Articular chondrocyte of knee joint (primary cell): ENCODE measurements around the gene CGB3. TPM values are rescaled to one million over a fixed set of nuclear protein-coding genes. Genes with fewer than 3 reads are reported as not detected.

Experiments
- small RNA-seq: library from RNA; depleted of rRNA; stranded (forward); fragments of <200 nt; gene quantifications from one replicate; pipeline ENCODE3, GENCODE V24; 2012
- total RNA-seq: library from RNA; depleted of rRNA; stranded (reverse); fragments of >200 nt; gene quantifications from 2 replicates; pipeline ENCODE4 v1.2.3, GENCODE V29; 2012

CGB3 gene
- not detected in 2 replicates for total RNA-seq

DNA sequence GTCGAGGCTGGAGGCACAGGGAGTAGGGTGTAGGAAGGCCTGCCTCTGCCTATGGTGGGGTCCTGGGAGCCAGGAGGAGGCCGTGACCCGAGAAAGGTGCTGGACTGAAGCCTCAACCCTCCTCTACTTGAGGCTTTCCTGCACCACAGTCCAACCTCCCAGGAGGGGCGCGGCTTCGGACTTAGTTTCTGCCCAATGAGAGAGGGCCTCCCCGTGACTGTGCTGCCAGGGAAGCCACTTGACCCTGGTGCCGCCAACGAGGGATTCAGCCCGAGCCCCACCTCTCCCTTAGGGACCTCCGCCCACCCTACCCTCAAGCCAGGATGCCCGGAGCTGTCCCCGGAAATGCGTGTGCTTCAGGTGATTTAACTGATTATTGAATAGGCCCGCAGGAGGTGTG, at the start of gene CGB3:
Gene CGB3, minus strand, starts transcription at position 101 of the 400 bp plus-strand sequence. CDS start 362 bp downstream, outside the sequence.

DNA sequence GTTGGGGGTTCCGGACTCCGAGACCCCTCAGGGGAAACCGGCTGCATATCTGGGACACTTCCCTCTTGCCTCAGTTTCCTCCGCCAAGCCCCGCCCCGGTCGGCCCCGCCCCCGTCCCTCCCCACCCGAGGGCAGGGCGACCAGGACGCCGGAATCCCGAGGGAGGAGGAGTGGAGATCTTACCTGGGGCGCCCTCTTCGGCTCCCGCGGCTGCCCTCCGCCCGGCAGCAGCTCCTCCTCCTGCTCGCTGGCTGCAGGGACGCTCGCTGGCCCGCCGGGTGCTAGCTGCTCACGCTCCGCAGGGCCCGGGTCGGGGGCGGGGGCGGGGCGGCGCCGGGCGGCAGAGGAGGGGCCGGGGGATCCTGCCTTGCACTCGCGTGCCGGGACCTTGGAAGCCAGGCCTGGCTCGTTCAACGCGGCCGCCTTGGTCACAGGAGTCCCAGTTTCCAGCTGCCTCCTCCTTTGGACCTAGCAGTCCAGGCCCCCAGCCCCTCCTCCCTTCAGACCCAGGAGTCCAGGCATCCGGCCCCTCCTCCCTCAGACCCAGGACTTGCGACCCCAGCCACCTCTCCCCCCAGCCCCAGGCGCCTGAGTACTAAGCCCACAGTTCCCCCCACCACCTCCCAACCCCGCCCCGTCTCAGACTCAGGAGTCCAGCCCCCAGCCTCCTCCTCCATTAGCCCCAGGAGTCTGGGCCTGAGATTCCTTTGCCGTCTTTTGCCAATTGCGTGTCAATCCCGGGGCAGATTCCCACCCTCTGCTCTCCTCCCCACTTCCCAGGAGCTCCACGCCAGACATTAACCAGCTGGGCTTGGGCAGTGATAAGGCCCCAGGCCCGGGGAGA, 40.9 kb upstream of the CGB3 start, which contains the start of gene NTF4:
Gene NTF4, minus strand, starts transcription at position 51 of the 844 bp plus-strand sequence. CDS start 2,821 bp downstream, outside the sequence.

DNA sequence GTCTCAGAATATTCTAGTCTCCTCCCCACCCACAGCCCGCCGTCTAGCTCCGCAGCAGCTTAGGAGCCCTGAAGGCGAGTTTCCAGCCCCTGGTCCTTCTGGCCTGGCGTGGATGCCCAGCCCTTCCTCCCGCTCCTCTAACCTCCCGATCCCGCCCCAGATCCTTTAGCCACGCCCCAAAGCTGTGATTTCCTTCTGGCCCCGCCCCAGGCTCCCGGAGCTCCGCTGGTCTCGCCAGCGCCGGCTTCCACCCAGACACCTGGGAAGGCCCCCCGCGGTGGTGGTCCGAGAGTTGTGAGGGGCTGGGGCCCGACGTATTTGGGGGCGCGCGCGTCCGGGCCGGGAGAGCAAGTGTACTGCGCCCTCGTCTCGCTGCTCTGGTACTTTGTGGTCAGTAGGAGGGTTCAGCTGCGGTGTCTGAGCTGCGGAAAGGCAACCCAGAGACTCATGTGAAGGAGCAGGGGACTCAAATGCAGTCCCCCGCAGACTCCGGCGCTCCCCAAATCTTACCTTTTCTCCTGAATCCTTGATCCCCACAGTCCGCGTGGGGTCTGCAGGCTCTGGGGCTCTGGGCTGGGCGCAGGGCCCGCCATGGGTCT, 33.6 kb upstream of the CGB3 start, which contains the start of gene CGB7:
Gene CGB7, minus strand, starts transcription at position 114 of the 599 bp plus-strand sequence. CDS start 2,374 bp downstream, outside the sequence.

DNA sequence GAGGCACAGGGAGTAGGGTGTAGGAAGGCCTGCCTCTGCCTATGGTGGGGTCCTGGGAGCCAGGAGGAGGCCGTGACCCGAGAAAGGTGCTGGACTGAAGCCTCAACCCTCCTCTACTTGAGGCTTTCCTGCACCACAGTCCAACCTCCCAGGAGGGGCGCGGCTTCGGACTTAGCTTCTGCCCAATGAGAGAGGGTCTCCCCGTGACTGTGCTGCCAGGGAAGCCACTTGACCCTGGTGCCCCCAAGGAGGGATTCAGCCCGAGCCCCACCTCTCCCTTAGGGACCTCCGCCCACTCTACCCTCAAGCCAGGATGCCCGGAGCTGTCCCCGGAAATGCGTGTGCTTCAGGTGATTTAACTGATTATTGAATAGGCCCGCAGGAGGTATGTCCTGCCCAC, 24.9 kb upstream of the CGB3 start, which contains the start of gene CGB8:
Gene CGB8, minus strand, starts transcription at position 101 of the 400 bp plus-strand sequence. CDS start 372 bp downstream, outside the sequence.

DNA sequence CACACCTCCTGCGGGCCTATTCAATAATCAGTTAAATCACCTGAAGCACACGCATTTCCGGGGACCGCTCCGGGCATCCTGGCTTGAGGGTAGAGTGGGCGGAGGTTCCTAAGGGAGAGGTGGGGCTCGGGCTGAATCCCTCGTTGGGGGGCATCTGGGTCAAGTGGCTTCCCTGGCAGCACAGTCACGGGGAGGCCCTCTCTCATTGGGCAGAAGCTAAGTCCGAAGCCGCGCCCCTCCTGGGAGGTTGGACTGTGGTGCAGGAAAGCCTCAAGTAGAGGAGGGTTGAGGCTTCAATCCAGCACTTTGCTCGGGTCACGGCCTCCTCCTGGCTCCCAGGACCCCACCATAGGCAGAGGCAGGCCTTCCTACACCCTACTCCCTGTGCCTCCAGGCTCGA, 19.4 kb upstream of the CGB3 start, which contains the start of gene CGB5:
Gene CGB5, plus strand, starts transcription at position 301 of the 400 bp plus-strand sequence. CDS start 362 bp downstream, outside the sequence.

DNA sequence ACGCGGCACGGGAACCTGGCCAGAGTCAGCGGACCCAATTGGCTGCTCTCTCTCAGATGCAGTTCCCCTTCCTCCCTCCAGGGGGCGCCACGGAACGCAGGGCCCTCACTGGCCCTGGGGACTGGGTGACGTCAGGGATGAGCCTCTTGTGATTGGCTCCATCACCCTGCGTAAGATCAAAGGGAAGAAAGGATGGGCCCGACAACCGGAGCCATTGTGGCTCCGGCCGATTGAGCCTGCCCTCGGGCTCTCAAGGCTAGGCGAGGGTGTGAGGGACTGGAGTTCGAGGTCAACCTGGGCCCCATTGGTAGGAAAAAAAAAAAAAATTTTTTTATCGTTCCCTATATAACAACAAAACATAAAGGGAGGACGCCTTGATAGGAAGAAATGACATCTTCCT, 12.7 kb upstream of the CGB3 start, which contains the start of gene CGB1:
Gene CGB1, minus strand, starts transcription at position 81 of the 400 bp plus-strand sequence. CDS start 184 bp downstream, outside the sequence.

DNA sequence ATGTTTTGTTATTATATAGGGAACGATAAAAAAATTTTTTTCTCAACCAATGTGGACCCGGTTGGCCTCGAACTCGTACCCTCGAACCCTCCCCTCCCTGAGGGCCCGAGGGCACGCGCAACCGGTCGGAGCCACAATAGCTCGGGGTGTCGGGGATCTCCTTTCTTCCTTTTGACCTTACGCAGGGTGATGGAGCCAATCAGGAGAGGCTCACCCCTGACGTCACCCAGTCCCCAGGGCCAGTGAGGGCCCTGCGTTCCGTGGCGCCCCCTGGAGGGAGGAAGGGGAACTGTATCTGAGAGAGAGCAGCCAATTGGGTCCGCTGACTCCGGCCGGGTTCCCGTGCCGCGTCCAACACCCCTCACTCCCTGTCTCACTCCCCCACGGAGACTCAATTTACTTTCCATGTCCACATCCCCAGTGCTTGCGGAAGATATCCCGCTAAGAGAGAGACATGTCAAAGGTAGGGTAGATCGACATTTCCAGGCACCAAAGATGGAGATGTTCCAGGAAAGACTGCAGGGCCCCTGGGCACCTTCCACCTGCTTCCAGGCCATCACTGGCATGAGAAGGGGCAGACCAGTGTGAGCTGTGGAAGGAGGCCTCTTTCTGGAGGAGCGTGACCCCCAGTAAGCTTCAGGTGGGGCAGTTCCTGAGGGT, 7.6 kb upstream of the CGB3 start, which contains the start of gene CGB2:
Gene CGB2, plus strand, starts transcription at position 249 of the 660 bp plus-strand sequence. Its CDS starts 206 bp downstream, at position 455.

DNA sequence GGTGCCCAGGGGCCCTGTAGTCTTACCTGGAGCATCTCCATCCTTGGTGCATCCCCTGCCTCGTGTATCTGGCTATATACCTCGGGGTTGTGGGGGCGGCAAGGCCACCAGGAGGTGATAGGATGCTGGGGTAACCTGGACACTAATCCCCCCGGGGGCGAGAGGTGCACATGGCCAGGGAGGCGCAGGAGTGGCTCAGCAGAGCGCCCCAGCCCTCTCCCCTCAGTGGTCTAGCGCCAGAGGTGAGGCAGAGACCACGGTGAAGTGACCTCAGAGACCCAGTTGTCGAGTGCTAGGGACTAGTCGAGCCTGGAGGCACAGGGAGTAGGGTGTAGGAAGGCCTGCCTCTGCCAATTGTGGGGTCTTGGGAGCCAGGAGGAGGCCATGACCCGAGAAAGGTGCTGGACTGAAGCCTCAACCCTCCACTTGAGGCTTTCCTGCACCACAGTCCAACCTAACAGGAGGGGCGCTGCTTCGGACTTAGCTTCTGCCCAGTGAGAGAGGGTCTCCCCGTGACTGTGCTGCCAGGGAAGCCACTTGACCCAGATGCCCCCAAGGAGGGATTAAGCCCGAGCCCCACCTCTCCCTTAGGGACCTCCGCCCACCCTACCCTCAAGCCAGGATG, 7.0 kb downstream of the CGB3 start, which contains the start of gene LHB:
Gene LHB, minus strand, starts transcription at position 51 of the 625 bp plus-strand sequence. Its CDS starts 10 bp downstream, at position 41.

DNA sequence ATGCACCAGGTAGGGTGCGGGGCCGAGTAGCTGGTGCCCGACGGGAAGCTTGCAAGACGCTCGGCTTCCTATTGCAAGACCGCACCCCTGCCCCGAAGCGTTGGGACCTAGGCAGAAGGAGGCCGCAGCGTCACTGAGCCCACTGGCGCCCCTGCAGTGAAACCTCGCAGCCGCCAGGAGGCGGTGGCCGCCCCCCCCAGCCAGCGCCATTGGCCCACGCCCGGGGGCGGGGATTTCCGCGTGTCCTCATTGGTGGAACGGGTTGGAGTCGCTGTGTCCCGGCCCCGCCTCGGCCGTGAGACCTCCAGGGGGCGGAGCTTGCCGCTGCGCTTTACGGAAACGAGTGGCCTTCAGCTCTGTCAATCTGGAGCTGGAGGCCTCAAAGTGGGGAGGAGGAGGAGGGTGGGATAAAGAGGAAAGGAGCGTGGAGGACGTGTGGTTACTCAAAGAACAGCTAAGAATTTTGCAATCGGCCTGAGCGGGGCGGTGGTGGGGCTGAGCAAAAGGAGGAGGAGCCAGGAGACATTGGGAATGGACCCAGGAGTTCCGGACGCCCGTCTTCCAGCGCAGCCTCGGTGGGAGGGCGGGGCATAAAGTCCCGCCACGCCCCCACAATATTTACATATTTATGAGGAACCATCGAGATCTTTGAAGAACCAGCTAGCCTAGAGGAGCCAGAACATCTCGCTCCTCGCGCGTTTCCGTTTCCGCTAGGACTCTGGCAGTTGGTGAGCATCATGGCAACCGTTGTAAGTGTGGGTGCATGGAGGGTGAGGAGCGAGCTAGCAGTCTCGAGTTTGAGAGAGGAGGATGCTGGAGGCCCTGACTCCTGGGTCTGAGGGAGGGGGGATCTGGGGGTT, 30.7 kb downstream of the CGB3 start, which contains the start of the genes GYS1 and RUVBL2:
Gene GYS1, minus strand, starts transcription at position 135 of the 860 bp plus-strand sequence. CDS start 197 bp downstream, outside the sequence.
Gene RUVBL2, plus strand, starts transcription at position 713 of the 860 bp plus-strand sequence. Its CDS starts 25 bp downstream, at position 738.

Small RNA genes lying within 50 kb of the gene (small RNA-seq; reads per million reads assigned to genes)
- not detected for gene MIR6798

Other genes starting within 250 kb of the CGB3 start
- gene BCAT2, start 213.3 kb downstream of the CGB3 start, total RNA-seq = 21.4 and 28.0 TPM in 2 replicates
- 2.2 and 6.8 TPM in 2 replicates for gene HSD17B14, start 187.8 kb downstream of the CGB3 start, total RNA-seq
- gene PLEKHA4, start 155.7 kb downstream of the CGB3 start, total RNA-seq = 23.1 and 31.3 TPM in 2 replicates
- gene PPP1R15A, start 151.9 kb downstream of the CGB3 start, total RNA-seq = 59.2 and 70.2 TPM in 2 replicates
- 0.11 TPM in 1 of 2 replicates, not detected in the other for gene TULP2, start 125.6 kb downstream of the CGB3 start, total RNA-seq
- gene NUCB1, start 124.0 kb downstream of the CGB3 start, total RNA-seq = 258 and 269 TPM in 2 replicates
- 0.13 and 0.32 TPM in 2 replicates for gene DHDH, start 90.6 kb downstream of the CGB3 start, total RNA-seq
- 34.5 and 37.1 TPM in 2 replicates for gene BAX, start 69.5 kb downstream of the CGB3 start, total RNA-seq
- 3,310 and 5,078 TPM in 2 replicates for gene FTL, start 59.0 kb downstream of the CGB3 start, total RNA-seq
- 37.5 and 61.8 TPM in 2 replicates for gene GYS1, start 31.0 kb downstream of the CGB3 start, total RNA-seq
- gene RUVBL2, start 30.4 kb downstream of the CGB3 start, total RNA-seq = 121 and 122 TPM in 2 replicates
- not detected in 2 replicates for gene LHB, start 7.2 kb downstream of the CGB3 start, total RNA-seq
- not detected in 2 replicates for gene CGB2, start 7.6 kb upstream of the CGB3 start, total RNA-seq
- not detected in 2 replicates for gene CGB1, start 12.6 kb upstream of the CGB3 start, total RNA-seq
- not detected in 2 replicates for gene CGB5, start 19.5 kb upstream of the CGB3 start, total RNA-seq
- gene CGB8, start 24.8 kb upstream of the CGB3 start, total RNA-seq = not detected in 2 replicates
- 0.13 and 0.32 TPM in 2 replicates for gene CGB7, start 33.4 kb upstream of the CGB3 start, total RNA-seq
- gene NTF4, start 40.5 kb upstream of the CGB3 start, total RNA-seq = not detected in 2 replicates
- gene KCNA7, start 48.4 kb upstream of the CGB3 start, total RNA-seq = not detected in 2 replicates
- 85.6 and 88.4 TPM in 2 replicates for gene SNRNP70, start 61.1 kb upstream of the CGB3 start, total RNA-seq
- gene LIN7B, start 90.0 kb upstream of the CGB3 start, total RNA-seq = 2.8 and 3.7 TPM in 2 replicates
- gene C19orf73, start 94.8 kb upstream of the CGB3 start, total RNA-seq = 0.26 and 0.65 TPM in 2 replicates
- gene PPFIA3, start 95.2 kb upstream of the CGB3 start, total RNA-seq = 0.91 and 1.4 TPM in 2 replicates
- gene HRC, start 131.1 kb upstream of the CGB3 start, total RNA-seq = not detected in 2 replicates
- 13.4 and 17.0 TPM in 2 replicates for gene TRPM4, start 133.5 kb upstream of the CGB3 start, total RNA-seq